GM18498 (cell line): ENCODE measurements around the gene TEX11.
"Not testable (repeated sequence)": the region's sequence is repeated elsewhere in the genome, so short reads cannot be mapped to it uniquely, and the experiment has no call there.

Experiments used
- ATAC-seq: cut with Tn5 transposase; IDR thresholded peaks from one replicate; pipeline ENCODE4 v1.9.1; 2021; ENCODE audit warnings: mild to moderate bottlenecking, moderate library complexity; ENCODE audit not compliant: unreplicated experiment

Gene TEX11

GRCh38 chrX:70769659-70770227 lies 138.8 kb downstream of the TEX11 start:
- ATAC-seq, result no peak

GRCh38 chrX:70762285-70762684 lies 146.2 kb downstream of the TEX11 start:
- ATAC-seq, result no peak

- ATAC-seq, result no peak
Observed at GRCh38 chrX:70755850-70756249, 152.7 kb downstream of the TEX11 start.

- no peak for ATAC-seq
Observed at GRCh38 chrX:70754169-70754848, 154.2 kb downstream of the TEX11 start.

GRCh38 chrX:70733774-70734173 lies 174.7 kb downstream of the TEX11 start:
- ATAC-seq, result not testable (repeated sequence)

- ATAC-seq, result not testable (repeated sequence)
Observed at GRCh38 chrX:70727961-70728360, 180.6 kb downstream of the TEX11 start.

GRCh38 chrX:70720721-70721120 lies 187.8 kb downstream of the TEX11 start:
- no peak for ATAC-seq

GRCh38 chrX:70711336-70711735 lies 197.2 kb downstream of the TEX11 start:
- not testable (repeated sequence) for ATAC-seq

- ATAC-seq, result no peak
Observed at GRCh38 chrX:70694339-70695122, 214.0 kb downstream of the TEX11 start.

GRCh38 chrX:70679455-70679854 lies 229.1 kb downstream of the TEX11 start:
- not testable (repeated sequence) for ATAC-seq

- no peak for ATAC-seq
Observed at GRCh38 chrX:70675284-70675683, 233.2 kb downstream of the TEX11 start.

- ATAC-seq, result no peak
Observed at GRCh38 chrX:70672326-70672725, 236.2 kb downstream of the TEX11 start.

GRCh38 chrX:70669120-70669519 lies 239.4 kb downstream of the TEX11 start:
- ATAC-seq, result no peak

GRCh38 chrX:70664726-70665125 lies 243.8 kb downstream of the TEX11 start:
- ATAC-seq, result no peak

GRCh38 chrX:70661124-70661523 lies 247.4 kb downstream of the TEX11 start:
- not testable (repeated sequence) for ATAC-seq

GRCh38 chrX:70657546-70657945 lies 251.0 kb downstream of the TEX11 start:
- not testable (repeated sequence) for ATAC-seq

- no peak for ATAC-seq
Observed at GRCh38 chrX:70656304-70656703, 252.2 kb downstream of the TEX11 start.

GRCh38 chrX:70647910-70648309 lies 260.6 kb downstream of the TEX11 start:
- ATAC-seq, result not testable (repeated sequence)

GRCh38 chrX:70636218-70636617 lies 272.3 kb downstream of the TEX11 start:
- no peak for ATAC-seq

- ATAC-seq, result no peak
Observed at GRCh38 chrX:70635669-70636068, 272.8 kb downstream of the TEX11 start.

- ATAC-seq, result no peak
Observed at GRCh38 chrX:70635227-70635626, 273.3 kb downstream of the TEX11 start.

GRCh38 chrX:70621743-70622142 lies 286.8 kb downstream of the TEX11 start:
- ATAC-seq, result no peak
